H9 (cell line): ENCODE data around the gene HLA-DOA. TPM values are rescaled to one million over a fixed set of nuclear protein-coding genes. Genes with fewer than 3 reads are reported as not detected.

Experiments
- DNase-seq: peaks from one replicate; pipeline ENCODE4 v3.0.0-alpha.2; 2017
- H2AFZ ChIP-seq: one replicate; pipeline ENCODE4 v1.6.1; 2013; ENCODE audit warnings: mild to moderate bottlenecking, low read length, control low read depth, moderate library complexity
- H2AK5ac ChIP-seq: 2 replicates; pipeline ENCODE4 v1.6.1; 2013; ENCODE audit warnings: low read length, control low read depth, mixed read lengths; ENCODE audit not compliant: insufficient read length
- H2BK120ac ChIP-seq: one replicate; pipeline ENCODE4 v1.6.1; 2013; ENCODE audit warnings: low read depth, mild to moderate bottlenecking, low read length, control low read depth, inconsistent platforms; ENCODE audit not compliant: poor library complexity, severe bottlenecking
- H2BK12ac ChIP-seq: 2 replicates; pipeline ENCODE4 v1.6.1; 2013; ENCODE audit warnings: low read length, control low read depth, mixed read lengths, low read depth; ENCODE audit not compliant: insufficient read length
- H2BK15ac ChIP-seq: 2 replicates; pipeline ENCODE4 v1.6.1; 2013; ENCODE audit warnings: low read depth, low read length, control low read depth
- H2BK20ac ChIP-seq: one replicate; pipeline ENCODE4 v1.6.1; 2013; ENCODE audit warnings: low read depth, mild to moderate bottlenecking, low read length, control low read depth, inconsistent platforms; ENCODE audit not compliant: poor library complexity, severe bottlenecking
- H2BK5ac ChIP-seq: 2 replicates; pipeline ENCODE4 v1.6.1; 2013; ENCODE audit warnings: low read length, control low read depth, mixed read lengths; ENCODE audit not compliant: insufficient read length
- H3K14ac ChIP-seq: 2 replicates; pipeline ENCODE4 v1.6.1; 2013; ENCODE audit warnings: low read length, control low read depth; ENCODE audit not compliant: insufficient read depth
- H3K18ac ChIP-seq: 2 replicates; pipeline ENCODE4 v1.6.1; 2013; ENCODE audit warnings: low read depth, mild to moderate bottlenecking, mixed read lengths, low read length, control low read depth; ENCODE audit not compliant: insufficient read length
- H3K23ac ChIP-seq: 2 replicates; pipeline ENCODE4 v1.6.1; 2013; ENCODE audit warnings: low read length, control low read depth, mixed read lengths, low read depth; ENCODE audit not compliant: insufficient read length
- H3K23me2 ChIP-seq: 2 replicates; pipeline ENCODE4 v1.6.1; 2013; ENCODE audit warnings: low read depth, mild to moderate bottlenecking, mixed read lengths, low read length, control low read depth; ENCODE audit not compliant: insufficient read length, poor library complexity, severe bottlenecking
- H3K27ac ChIP-seq: 2 replicates; pipeline ENCODE4 v1.5.1; 2013; ENCODE audit warnings: low read length, control low read depth, mixed read lengths, low read depth; ENCODE audit not compliant: insufficient read length
- H3K27me3 ChIP-seq: 2 replicates; pipeline ENCODE4 v1.6.1; 2013; ENCODE audit warnings: low read length, control low read depth, inconsistent platforms; ENCODE audit not compliant: insufficient read depth
- H3K4ac ChIP-seq: 2 replicates; pipeline ENCODE4 v1.6.1; 2013; ENCODE audit warnings: low read depth, mild to moderate bottlenecking, control low read depth, inconsistent platforms, low read length, moderate library complexity
- H3K4me1 ChIP-seq: 2 replicates; pipeline ENCODE4 v1.6.1; 2013; ENCODE audit warnings: low read length, control low read depth, inconsistent platforms; ENCODE audit not compliant: insufficient read depth
- H3K4me2 ChIP-seq: 2 replicates; pipeline ENCODE4 v1.6.1; 2013; ENCODE audit warnings: low read length, control low read depth, mixed read lengths; ENCODE audit not compliant: insufficient read length, insufficient read depth
- H3K56ac ChIP-seq: 2 replicates; pipeline ENCODE4 v1.6.1; 2013; ENCODE audit warnings: low read depth, mild to moderate bottlenecking, mixed read lengths, low read length, control low read depth; ENCODE audit not compliant: insufficient read length
- H3K79me1 ChIP-seq: 2 replicates; pipeline ENCODE4 v1.6.1; 2013; ENCODE audit warnings: low read depth, mild to moderate bottlenecking, moderate library complexity, low read length, control low read depth, inconsistent platforms; ENCODE audit not compliant: insufficient read depth, poor library complexity, severe bottlenecking
- H3K79me2 ChIP-seq: 2 replicates; pipeline ENCODE4 v1.6.1; 2013; ENCODE audit warnings: low read length, control low read depth, inconsistent platforms; ENCODE audit not compliant: insufficient read depth
- H3K9ac ChIP-seq: 2 replicates; pipeline ENCODE4 v1.6.1; 2013; ENCODE audit warnings: low read length, control low read depth, mixed read lengths; ENCODE audit not compliant: insufficient read length; ENCODE audit errors: extremely low read depth
- H3K9me3 ChIP-seq: one replicate; pipeline ENCODE4 v1.6.1; 2013; ENCODE audit warnings: low read depth, low read length, inconsistent platforms; ENCODE audit not compliant: control insufficient read depth
- H3T11ph ChIP-seq: one replicate; pipeline ENCODE4 v1.6.1; 2013; ENCODE audit warnings: mild to moderate bottlenecking, low read length, control low read depth, inconsistent platforms
- H4K20me1 ChIP-seq: one replicate; pipeline ENCODE4 v1.6.1; 2013; ENCODE audit not compliant: control insufficient read depth, insufficient read length, insufficient read depth
- H4K5ac ChIP-seq: 2 replicates; pipeline ENCODE4 v1.6.1; 2013; ENCODE audit warnings: low read depth, mild to moderate bottlenecking, mixed read lengths, low read length, control low read depth; ENCODE audit not compliant: insufficient read length
- H4K8ac ChIP-seq: replicated peaks from 2 replicates; pipeline ENCODE4 v1.6.1; 2013; ENCODE audit warnings: low read length, control low read depth, mixed read lengths, low read depth; ENCODE audit not compliant: insufficient read length
- H4K91ac ChIP-seq: 2 replicates; pipeline ENCODE4 v1.6.1; 2013; ENCODE audit warnings: low read depth, mild to moderate bottlenecking, moderate library complexity, mixed read lengths, low read length, control low read depth; ENCODE audit not compliant: insufficient read length
- H3K27ac Mint-ChIP-seq, 3 experiments: 2 replicates in 2 of 3; 3 replicates in 1 of 3; pipeline ENCODE4 v1.8.0; 2020 to 2021; ENCODE audit warnings: mixed read lengths in 3 of 3, mild to moderate bottlenecking in 1 of 3, moderate library complexity in 1 of 3
- H3K27me3 Mint-ChIP-seq: 2 replicates; pipeline ENCODE4 v1.8.0; 2021; ENCODE audit warnings: low read depth, mild to moderate bottlenecking, moderate library complexity, mixed read lengths
- H3K36me3 Mint-ChIP-seq, 3 experiments: 2 replicates in 2 of 3; 3 replicates in 1 of 3; pipeline ENCODE4 v1.8.0; 2020 to 2021; ENCODE audit warnings: low read depth in 3 of 3, mixed read lengths in 3 of 3; ENCODE audit not compliant: insufficient read depth in 1 of 3
- H3K4me1 Mint-ChIP-seq, 2 experiments: 2 replicates each; pipeline ENCODE4 v1.8.0; 2020; ENCODE audit warnings: mixed read lengths in 2 of 2
- H3K4me3 Mint-ChIP-seq, 2 experiments: 2 replicates in 1 of 2; 3 replicates in 1 of 2; pipeline ENCODE4 v1.8.0; 2020 to 2021; ENCODE audit warnings: mild to moderate bottlenecking in 2 of 2, mixed read lengths in 2 of 2, moderate library complexity in 1 of 2
- H3K9me3 Mint-ChIP-seq, 2 experiments: 2 replicates in 1 of 2; 3 replicates in 1 of 2; pipeline ENCODE4 v1.8.0; 2020; ENCODE audit warnings: mild to moderate bottlenecking in 2 of 2, mixed read lengths in 2 of 2, moderate library complexity in 1 of 2
- CTCF ChIP-seq: fragments of 200-600 bp; sonication (generic); conservative IDR thresholded peaks from 3 replicates; pipeline ENCODE4 v1.8.0; 2021; ENCODE audit warnings: antibody characterized with exemption, mild to moderate bottlenecking
- WGBS: extraction: QIAGEN DNeasy Blood & Tissue Kit; methylation state at CpG from one replicate; pipeline ENCODE4 v1.1.7; 2013; ENCODE audit warnings: missing lambda C conversion rate, low lambda C conversion rate, mixed read lengths; ENCODE audit not compliant: insufficient read length; ENCODE audit errors: extremely low coverage; 5-methylcytosine and 5-hydroxymethylcytosine counted together
- total RNA-seq: library from RNA; stranded (reverse); gene quantifications from 2 replicates; pipeline ENCODE4 v1.2.1, GENCODE V29; 2021

The HLA-DOA gene
- total RNA-seq, 1 experiment from 2014 or later, result 15.6 TPM

DNA sequence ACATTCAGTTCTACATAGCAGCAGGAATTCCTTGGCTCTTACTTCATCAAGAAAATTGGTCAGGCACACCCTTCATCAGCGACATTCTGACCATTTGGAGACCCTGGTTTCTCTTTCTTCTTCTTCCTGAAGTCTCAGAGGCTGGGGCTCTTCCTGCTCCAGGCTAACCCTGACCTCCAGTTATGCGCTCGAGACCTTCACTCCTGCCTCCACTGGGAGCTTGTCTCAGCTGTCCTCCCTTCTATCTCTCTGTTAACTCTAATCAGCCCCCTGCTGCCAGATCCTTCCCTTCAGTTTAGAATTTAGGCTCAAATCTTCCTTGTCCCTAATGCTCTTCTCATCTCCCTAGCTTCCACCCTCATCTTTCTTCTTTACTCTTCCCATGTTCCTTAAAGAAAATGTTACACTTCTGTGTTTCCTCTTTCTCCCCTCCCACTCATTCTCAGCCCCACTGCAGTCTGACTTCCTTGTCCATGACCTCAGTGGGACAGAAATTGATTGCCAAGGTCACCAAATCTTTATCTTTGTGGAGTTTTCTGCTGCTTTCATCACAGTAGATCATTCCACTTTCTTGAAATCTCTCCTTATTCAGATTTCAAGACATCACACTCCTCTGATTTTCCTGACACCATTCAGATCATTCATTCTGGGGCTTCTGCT lies 8.4 kb upstream of the HLA-DOA start:
- no peaks in the 10 kb centered on the region for H4K20me1 ChIP-seq
- no peak overlapping the region for H2BK120ac ChIP-seq
- H3K79me1 ChIP-seq, result no peaks in the 10 kb centered on the region
- peaks cover 6 to 8% of the 10 kb centered on the region in 2 experiments for H3K4me1 Mint-ChIP-seq
- no peak overlapping the region for H3K23ac ChIP-seq
- H3K27ac ChIP-seq, result no peak overlapping the region
- no peak overlapping the region for H2BK15ac ChIP-seq
- H3K9me3 Mint-ChIP-seq, result no peaks in the 10 kb centered on the region; a peak in 1 of 5 replicates
- H2AFZ ChIP-seq, result no peak overlapping the region
- no peak overlapping the region for H3K56ac ChIP-seq
- no peak overlapping the region for H3K4ac ChIP-seq
- H4K8ac ChIP-seq, result no peak overlapping the region
- H3T11ph ChIP-seq, result no peak overlapping the region
- H3K9me3 ChIP-seq, result no peaks in the 10 kb centered on the region
- no peak overlapping the region for H3K4me2 ChIP-seq
- no peak overlapping the region for H2BK12ac ChIP-seq
- H3K4me3 Mint-ChIP-seq, result no peak overlapping the region
- H3K36me3 Mint-ChIP-seq, result no peaks in the 10 kb centered on the region
- H4K91ac ChIP-seq, result no peak overlapping the region
- no peak overlapping the region for H2BK20ac ChIP-seq
- H3K79me2 ChIP-seq, result no peaks in the 10 kb centered on the region; the same call in 1 of the 2 replicates
- H3K4me1 ChIP-seq, result no peaks in the 10 kb centered on the region; the same call in 1 of the 2 replicates
- H4K5ac ChIP-seq, result no peak overlapping the region
- H3K27ac Mint-ChIP-seq, result no peak overlapping the region
- H3K23me2 ChIP-seq, result no peaks in the 10 kb centered on the region
- H3K18ac ChIP-seq, result no peak overlapping the region
- TF ChIP-seq CTCF, result no peak
- WGBS, result no CpG with 5 or more reads among the region's 3 CpGs
- no peak overlapping the region for H3K14ac ChIP-seq
- no peak overlapping the region for H2BK5ac ChIP-seq
- H3K9ac ChIP-seq, result no peak overlapping the region
- peaks cover 2% of the 10 kb centered on the region; the same call in 1 of the 2 replicates for H3K27me3 Mint-ChIP-seq
- no peak overlapping the region for H2AK5ac ChIP-seq
- DNase-seq, result no peak
- no peaks in the 10 kb centered on the region for H3K27me3 ChIP-seq
